Measurements from ENCODE around the gene TRPC6. TPM values are rescaled to one million over a fixed set of nuclear protein-coding genes. Genes with fewer than 3 reads are reported as not detected.

TRPC6 gene
- total and polyA plus RNA-seq, 4 donors, result 0.03 to 1.5 (median 0.17) TPM; not detected in 1

DNA sequence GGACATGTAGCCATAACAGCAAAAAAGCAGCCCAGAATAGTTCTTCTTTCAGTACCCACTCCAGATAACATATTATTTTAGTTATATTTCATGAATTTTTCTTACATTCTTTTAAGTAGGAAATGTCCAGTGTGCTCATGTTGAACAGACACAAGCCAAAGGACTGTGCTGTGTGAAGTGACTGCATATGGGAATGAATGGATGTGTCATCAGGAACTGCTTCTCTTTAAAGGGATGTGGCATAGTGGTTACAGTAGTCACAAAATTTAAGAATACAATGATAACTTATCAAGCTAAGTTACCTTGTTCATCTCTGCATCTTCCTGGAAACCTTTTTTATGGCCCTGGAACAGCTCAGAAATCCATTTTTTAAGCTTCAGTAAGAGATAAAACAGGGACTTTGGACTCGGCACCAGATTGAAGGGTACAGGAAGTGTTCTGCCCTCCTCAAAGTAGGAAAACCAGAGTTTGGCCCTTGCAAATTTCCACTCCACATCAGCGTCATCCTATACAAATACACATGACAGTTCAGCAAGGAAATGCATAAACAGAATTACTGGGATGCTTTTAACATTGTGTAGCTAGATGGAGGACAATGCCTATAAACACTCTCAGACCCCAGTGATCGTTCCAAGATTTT, 112.8 kb downstream of the TRPC6 start:
- Histone ChIP-seq H3K27me3 (ENCODE audit: control insufficient read depth in 4 of 4, insufficient read depth in 4 of 4, low read length in 3 of 4) (no peaks in the 10 kb centered on the region), H3K36me3 (ENCODE audit: control insufficient read depth in 4 of 4, insufficient read depth in 3 of 4, low read depth in 1 of 4, low read length in 3 of 4) (no peaks in the 10 kb centered on the region), H3K4me3 (ENCODE audit: low read depth in 1 of 3, low read length in 3 of 3) (no peak overlapping the region), H3K27ac (ENCODE audit: low read depth in 1 of 2, low read length in 2 of 2) (no peak overlapping the region), H3K4me1 (ENCODE audit: control insufficient read depth in 4 of 4, insufficient read depth in 4 of 4, low read length in 3 of 4) (no peaks in the 10 kb centered on the region), H3K9me3 (ENCODE audit: control insufficient read depth in 4 of 4, low read length in 3 of 4) (no peaks in the 10 kb centered on the region), H3K9ac (ENCODE audit: low read depth in 1 of 2, low read length in 2 of 2) (no peak overlapping the region)
- WGBS, result 43% methylated on average over 3 of the region's 3 CpGs
- no peak for TF ChIP-seq SP1 (IDR thresholded peaks at IDR 0.05)
- TF ChIP-seq RAD21 (IDR thresholded peaks at IDR 0.05), result no peak
- TF ChIP-seq HNF4A (conservative IDR thresholded peaks at IDR 0.05), result no peak
- TF ChIP-seq NR2F2 (IDR thresholded peaks at IDR 0.05), result no peak
- DNase-seq (ENCODE audit: low spot score), result no peak

DNA sequence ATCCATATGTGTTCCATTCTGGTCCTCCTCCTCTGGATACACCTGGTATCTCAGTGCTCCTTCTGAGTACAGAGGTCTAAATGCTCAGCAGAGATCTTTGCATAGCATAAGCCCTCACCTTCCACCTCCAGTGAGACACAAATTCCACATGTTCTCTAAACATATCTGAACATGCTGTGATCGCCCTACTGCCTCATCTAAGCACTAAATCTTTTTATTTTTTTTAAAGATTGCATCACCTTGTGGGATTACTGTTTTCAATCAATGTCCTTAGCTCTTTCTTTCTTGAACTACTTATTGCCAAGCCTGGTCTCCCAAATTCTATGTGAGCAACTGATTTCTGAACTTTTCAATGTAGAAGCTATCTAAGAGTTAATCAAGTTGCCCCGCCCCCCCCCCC, 113.4 kb downstream of the TRPC6 start:
- TF ChIP-seq FOXA2 (IDR thresholded peaks at IDR 0.05), result no peak
- TF ChIP-seq EGR1 (IDR thresholded peaks at IDR 0.05; ENCODE audit: low read depth in 2 of 2), result no peak
- TF ChIP-seq NR2F2 (IDR thresholded peaks at IDR 0.05), result no peak
- no peak for TF ChIP-seq GABPA (IDR thresholded peaks at IDR 0.05 in 1 of 2, conservative IDR thresholded peaks at IDR 0.05 in 1 of 2)
- no peak for TF ChIP-seq YY1 (IDR thresholded peaks at IDR 0.05)
- TF ChIP-seq RXRA (IDR thresholded peaks at IDR 0.05), result no peak
- no peak for TF ChIP-seq MAX (IDR thresholded peaks at IDR 0.05)
- no peak for TF ChIP-seq RAD21 (IDR thresholded peaks at IDR 0.05)
- TF ChIP-seq JUND (IDR thresholded peaks at IDR 0.05), result no peak
- TF ChIP-seq FOXA1 (IDR thresholded peaks at IDR 0.05), result no peak
- TF ChIP-seq, protein P1, sequence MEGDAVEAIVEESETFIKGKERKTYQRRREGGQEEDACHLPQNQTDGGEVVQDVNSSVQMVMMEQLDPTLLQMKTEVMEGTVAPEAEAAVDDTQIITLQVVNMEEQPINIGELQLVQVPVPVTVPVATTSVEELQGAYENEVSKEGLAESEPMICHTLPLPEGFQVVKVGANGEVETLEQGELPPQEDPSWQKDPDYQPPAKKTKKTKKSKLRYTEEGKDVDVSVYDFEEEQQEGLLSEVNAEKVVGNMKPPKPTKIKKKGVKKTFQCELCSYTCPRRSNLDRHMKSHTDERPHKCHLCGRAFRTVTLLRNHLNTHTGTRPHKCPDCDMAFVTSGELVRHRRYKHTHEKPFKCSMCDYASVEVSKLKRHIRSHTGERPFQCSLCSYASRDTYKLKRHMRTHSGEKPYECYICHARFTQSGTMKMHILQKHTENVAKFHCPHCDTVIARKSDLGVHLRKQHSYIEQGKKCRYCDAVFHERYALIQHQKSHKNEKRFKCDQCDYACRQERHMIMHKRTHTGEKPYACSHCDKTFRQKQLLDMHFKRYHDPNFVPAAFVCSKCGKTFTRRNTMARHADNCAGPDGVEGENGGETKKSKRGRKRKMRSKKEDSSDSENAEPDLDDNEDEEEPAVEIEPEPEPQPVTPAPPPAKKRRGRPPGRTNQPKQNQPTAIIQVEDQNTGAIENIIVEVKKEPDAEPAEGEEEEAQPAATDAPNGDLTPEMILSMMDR (IDR thresholded peaks at IDR 0.05; ENCODE audit: low read depth, low read length, missing input control), result no peak
- no peak for TF ChIP-seq SP1 (IDR thresholded peaks at IDR 0.05)
- no peak for TF ChIP-seq TAF1 (conservative IDR thresholded peaks at IDR 0.05)
- TF ChIP-seq, protein P2, sequence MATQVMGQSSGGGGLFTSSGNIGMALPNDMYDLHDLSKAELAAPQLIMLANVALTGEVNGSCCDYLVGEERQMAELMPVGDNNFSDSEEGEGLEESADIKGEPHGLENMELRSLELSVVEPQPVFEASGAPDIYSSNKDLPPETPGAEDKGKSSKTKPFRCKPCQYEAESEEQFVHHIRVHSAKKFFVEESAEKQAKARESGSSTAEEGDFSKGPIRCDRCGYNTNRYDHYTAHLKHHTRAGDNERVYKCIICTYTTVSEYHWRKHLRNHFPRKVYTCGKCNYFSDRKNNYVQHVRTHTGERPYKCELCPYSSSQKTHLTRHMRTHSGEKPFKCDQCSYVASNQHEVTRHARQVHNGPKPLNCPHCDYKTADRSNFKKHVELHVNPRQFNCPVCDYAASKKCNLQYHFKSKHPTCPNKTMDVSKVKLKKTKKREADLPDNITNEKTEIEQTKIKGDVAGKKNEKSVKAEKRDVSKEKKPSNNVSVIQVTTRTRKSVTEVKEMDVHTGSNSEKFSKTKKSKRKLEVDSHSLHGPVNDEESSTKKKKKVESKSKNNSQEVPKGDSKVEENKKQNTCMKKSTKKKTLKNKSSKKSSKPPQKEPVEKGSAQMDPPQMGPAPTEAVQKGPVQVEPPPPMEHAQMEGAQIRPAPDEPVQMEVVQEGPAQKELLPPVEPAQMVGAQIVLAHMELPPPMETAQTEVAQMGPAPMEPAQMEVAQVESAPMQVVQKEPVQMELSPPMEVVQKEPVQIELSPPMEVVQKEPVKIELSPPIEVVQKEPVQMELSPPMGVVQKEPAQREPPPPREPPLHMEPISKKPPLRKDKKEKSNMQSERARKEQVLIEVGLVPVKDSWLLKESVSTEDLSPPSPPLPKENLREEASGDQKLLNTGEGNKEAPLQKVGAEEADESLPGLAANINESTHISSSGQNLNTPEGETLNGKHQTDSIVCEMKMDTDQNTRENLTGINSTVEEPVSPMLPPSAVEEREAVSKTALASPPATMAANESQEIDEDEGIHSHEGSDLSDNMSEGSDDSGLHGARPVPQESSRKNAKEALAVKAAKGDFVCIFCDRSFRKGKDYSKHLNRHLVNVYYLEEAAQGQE (IDR thresholded peaks at IDR 0.05), result no peak
- TF ChIP-seq, protein P3, sequence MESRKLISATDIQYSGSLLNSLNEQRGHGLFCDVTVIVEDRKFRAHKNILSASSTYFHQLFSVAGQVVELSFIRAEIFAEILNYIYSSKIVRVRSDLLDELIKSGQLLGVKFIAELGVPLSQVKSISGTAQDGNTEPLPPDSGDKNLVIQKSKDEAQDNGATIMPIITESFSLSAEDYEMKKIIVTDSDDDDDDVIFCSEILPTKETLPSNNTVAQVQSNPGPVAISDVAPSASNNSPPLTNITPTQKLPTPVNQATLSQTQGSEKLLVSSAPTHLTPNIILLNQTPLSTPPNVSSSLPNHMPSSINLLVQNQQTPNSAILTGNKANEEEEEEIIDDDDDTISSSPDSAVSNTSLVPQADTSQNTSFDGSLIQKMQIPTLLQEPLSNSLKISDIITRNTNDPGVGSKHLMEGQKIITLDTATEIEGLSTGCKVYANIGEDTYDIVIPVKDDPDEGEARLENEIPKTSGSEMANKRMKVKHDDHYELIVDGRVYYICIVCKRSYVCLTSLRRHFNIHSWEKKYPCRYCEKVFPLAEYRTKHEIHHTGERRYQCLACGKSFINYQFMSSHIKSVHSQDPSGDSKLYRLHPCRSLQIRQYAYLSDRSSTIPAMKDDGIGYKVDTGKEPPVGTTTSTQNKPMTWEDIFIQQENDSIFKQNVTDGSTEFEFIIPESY (IDR thresholded peaks at IDR 0.05), result no peak
- TF ChIP-seq, protein P4, sequence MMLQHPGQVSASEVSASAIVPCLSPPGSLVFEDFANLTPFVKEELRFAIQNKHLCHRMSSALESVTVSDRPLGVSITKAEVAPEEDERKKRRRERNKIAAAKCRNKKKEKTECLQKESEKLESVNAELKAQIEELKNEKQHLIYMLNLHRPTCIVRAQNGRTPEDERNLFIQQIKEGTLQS (IDR thresholded peaks at IDR 0.05), result no peak
- TF ChIP-seq HNF4A (conservative IDR thresholded peaks at IDR 0.05), result no peak
- no peak for TF ChIP-seq HNF4G (IDR thresholded peaks at IDR 0.05)
- Histone ChIP-seq H3K27ac (ENCODE audit: low read depth in 1 of 2, low read length in 2 of 2) (no peak overlapping the region), H3K9me3 (ENCODE audit: control insufficient read depth in 4 of 4, low read length in 3 of 4) (no peaks in the 10 kb centered on the region), H3K4me1 (ENCODE audit: control insufficient read depth in 4 of 4, insufficient read depth in 4 of 4, low read length in 3 of 4) (no peaks in the 10 kb centered on the region), H3K9ac (ENCODE audit: low read depth in 1 of 2, low read length in 2 of 2) (no peak overlapping the region), H3K36me3 (ENCODE audit: control insufficient read depth in 4 of 4, insufficient read depth in 3 of 4, low read depth in 1 of 4, low read length in 3 of 4) (no peaks in the 10 kb centered on the region), H3K27me3 (ENCODE audit: control insufficient read depth in 4 of 4, insufficient read depth in 4 of 4, low read length in 3 of 4) (no peaks in the 10 kb centered on the region), H3K4me3 (ENCODE audit: low read depth in 1 of 3, low read length in 3 of 3) (no peak overlapping the region)
- DNase-seq (ENCODE audit: low spot score), result no peak
- WGBS, result 45% methylated on average over 2 of the region's 2 CpGs
